CD8-positive, alpha-beta memory T cell (primary cell): ENCODE results near the gene BIN1. TPM values are rescaled to one million over a fixed set of nuclear protein-coding genes. Genes with fewer than 3 reads are reported as not detected.
A peak's percentile ranks its signal among the peaks of the same experiment; 100 is the strongest.

Experiments used
- CTCF ChIA-PET: fragments of 350-600 bp; sonication (Branson Sonifier 250); formaldehyde crosslinking; loops from one replicate; lab custom pipeline; 2021; ENCODE audit warnings: antibody characterized with exemption; lab: Charles Lee
- POLR2A ChIA-PET: fragments of 350-600 bp; sonication (Branson Sonifier 250); formaldehyde crosslinking; loops from one replicate; lab custom pipeline; 2021; ENCODE audit warnings: antibody characterized with exemption; lab: Charles Lee
- DNase-seq, 5 donors: peaks; one replicate each; pipeline versions ENCODE4 v3.0.0 to v3.0.0-alpha.2; 2020 to 2022; ENCODE audit warnings: mixed read lengths in 1 of 5
- H3K27ac ChIP-seq: one replicate; pipeline ENCODE4 v1.7.0; 2013; ENCODE audit warnings: low read depth, mild to moderate bottlenecking, low read length, moderate library complexity
- H3K27me3 ChIP-seq: 2 replicates; pipeline ENCODE4 v1.7.0; 2013; ENCODE audit warnings: low read length, mild to moderate bottlenecking; ENCODE audit not compliant: insufficient read depth, poor library complexity, severe bottlenecking
- H3K36me3 ChIP-seq: 2 replicates; pipeline ENCODE4 v1.7.0; 2013; ENCODE audit warnings: mild to moderate bottlenecking, low read length, moderate library complexity; ENCODE audit not compliant: insufficient read depth
- H3K4me1 ChIP-seq: 2 replicates; pipeline ENCODE4 v1.7.0; 2013; ENCODE audit warnings: mild to moderate bottlenecking, low read length, moderate library complexity; ENCODE audit not compliant: insufficient read depth
- H3K4me3 ChIP-seq: 2 replicates; pipeline ENCODE4 v1.7.0; 2013; ENCODE audit warnings: mild to moderate bottlenecking, low read length
- H3K9me3 ChIP-seq: 2 replicates; pipeline ENCODE4 v1.7.0; 2013; ENCODE audit warnings: mild to moderate bottlenecking, low read length
- H3K27ac Mint-ChIP-seq, 8 donors: one replicate each; pipeline ENCODE4 v1.8.0; 2020 to 2021; ENCODE audit warnings: mixed read lengths in 8 of 8, mild to moderate bottlenecking in 6 of 8, inconsistent platforms in 3 of 8, moderate library complexity in 3 of 8
- H3K27me3 Mint-ChIP-seq, 2 donors: one replicate each; pipeline ENCODE4 v1.8.0; 2020 to 2021; ENCODE audit warnings: mixed read lengths in 2 of 2, mild to moderate bottlenecking in 1 of 2, moderate library complexity in 1 of 2
- H3K36me3 Mint-ChIP-seq, 3 donors: one replicate each; pipeline ENCODE4 v1.8.0; 2020 to 2021; ENCODE audit warnings: mixed read lengths in 3 of 3, inconsistent platforms in 1 of 3, mild to moderate bottlenecking in 1 of 3
- H3K4me1 Mint-ChIP-seq, 3 donors: one replicate each; pipeline ENCODE4 v1.8.0; 2020 to 2021; ENCODE audit warnings: mixed read lengths in 3 of 3, inconsistent platforms in 1 of 3, mild to moderate bottlenecking in 1 of 3
- H3K4me3 Mint-ChIP-seq, 7 donors: one replicate each; pipeline ENCODE4 v1.8.0; 2020 to 2021; ENCODE audit warnings: mixed read lengths in 7 of 7, mild to moderate bottlenecking in 6 of 7, moderate library complexity in 4 of 7, inconsistent platforms in 2 of 7
- H3K9me3 Mint-ChIP-seq, 5 donors: one replicate each; pipeline ENCODE4 v1.8.0; 2020 to 2022; ENCODE audit warnings: mixed read lengths in 5 of 5, mild to moderate bottlenecking in 3 of 5, moderate library complexity in 2 of 5, inconsistent platforms in 1 of 5
- polyA plus RNA-seq: library from polyadenylated mRNA; unstranded; fragments of 300-500 nt; fragmentation: Illumina TruSeq; gene quantifications from one replicate; pipeline ENCODE4 v1.2.3, GENCODE V29; 2021
- total RNA-seq, 2 experiments: library from RNA; stranded (reverse); gene quantifications; one replicate each; pipeline ENCODE4 v1.2.3, GENCODE V29; 2021

BIN1 gene
- total and polyA plus RNA-seq, 3 experiments from 2014 or later: 84.9 to 163 (median 87.3) TPM

- Mint-ChIP-seq H3K27ac (peak overlapping the region in 3 of 8 donors; percentile 34 to 87 (median 38)), H3K9me3 (no peaks in the 10 kb centered on the region), H3K36me3 (peaks cover 0 to 78% (median 5%) of the 10 kb centered on the region in 3 donors), H3K27me3 (no peaks in the 10 kb centered on the region), H3K4me3 (no peak overlapping the region), H3K4me1 (peaks cover 7 to 33% (median 12%) of the 10 kb centered on the region in 3 donors)
- peaks cover 19% of the 10 kb centered on the region for H3K36me3 ChIP-seq
- no peak overlapping the region for H3K4me3 ChIP-seq
- ChIA-PET POLR2A (no interaction called here), CTCF (interaction anchor here (3.0 kb wide), 1 partner anchor 14 kb away, joined by 12 read pairs; no protein-coding TSS in a partner anchor)
- H3K27ac ChIP-seq: peak overlapping the region; percentile 57
- H3K27me3 ChIP-seq: no peaks in the 10 kb centered on the region
- H3K9me3 ChIP-seq: no peaks in the 10 kb centered on the region
- H3K4me1 ChIP-seq: peaks cover 17% of the 10 kb centered on the region
- DNase-seq: no peak
Observed at GRCh38 chr2:127063701-127064590, 43.0 kb downstream of the BIN1 start.

DNA sequence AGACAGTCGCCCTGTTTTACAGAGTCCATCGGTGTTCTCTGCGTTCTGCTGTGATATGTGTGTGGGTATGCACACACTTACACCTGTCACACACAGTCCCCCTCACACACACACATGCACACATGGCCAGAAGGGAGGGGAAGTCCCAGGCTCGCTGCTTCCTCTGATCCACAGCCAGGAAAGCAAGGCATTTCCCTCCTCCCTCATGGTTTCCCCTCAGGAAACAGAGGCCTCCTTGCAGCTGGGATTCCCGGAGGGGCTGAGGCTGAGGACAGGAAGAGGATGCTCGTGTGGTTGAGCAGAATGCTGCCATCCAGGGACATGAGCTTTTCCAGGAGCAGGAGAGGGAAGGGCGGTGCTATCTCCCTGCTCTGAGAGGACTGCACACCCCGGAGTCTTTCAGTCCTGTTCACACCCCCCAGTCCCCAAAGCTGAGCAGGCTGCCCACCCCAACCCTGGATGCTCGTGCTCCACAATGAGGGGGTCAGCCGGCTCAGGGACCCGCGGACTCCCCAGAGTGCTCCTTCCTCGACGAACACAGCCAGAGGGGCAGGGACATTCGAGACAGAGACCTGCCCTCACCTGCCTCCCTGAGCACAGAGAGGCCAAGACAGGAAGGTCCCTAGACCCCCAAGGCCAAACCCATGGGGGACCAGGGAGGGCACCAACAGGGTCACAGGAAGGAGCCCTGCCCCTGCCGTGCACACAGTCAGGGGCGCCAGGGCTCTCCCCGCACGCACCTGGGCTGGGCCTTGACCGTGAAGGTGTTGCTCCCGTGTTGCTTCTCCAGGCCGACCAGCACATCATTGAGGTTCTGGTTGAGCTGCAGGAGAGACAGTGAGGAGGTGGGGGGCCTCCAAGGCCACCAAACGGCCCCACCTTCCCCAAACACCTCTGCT is 45.3 kb downstream of the BIN1 start:
- CTCF ChIA-PET: interaction anchor here (2.1 kb wide), 1 partner anchor 11 kb away, joined by 10 read pairs; no protein-coding TSS in a partner anchor
- Mint-ChIP-seq H3K27ac (peak overlapping the region in 2 of 8 donors; percentile 14 to 88), H3K36me3 (peaks cover 0 to 75% (median 3%) of the 10 kb centered on the region in 3 donors), H3K9me3 (no peaks in the 10 kb centered on the region), H3K4me3 (no peak overlapping the region), H3K4me1 (peaks cover 0 to 21% (median 6%) of the 10 kb centered on the region in 3 donors), H3K27me3 (no peaks in the 10 kb centered on the region)
- no peak for DNase-seq
- no peaks in the 10 kb centered on the region for H3K27me3 ChIP-seq
- POLR2A ChIA-PET: no interaction called here
- H3K27ac ChIP-seq: no peak overlapping the region
- H3K9me3 ChIP-seq: no peaks in the 10 kb centered on the region
- peaks cover 14% of the 10 kb centered on the region for H3K36me3 ChIP-seq
- H3K4me3 ChIP-seq: no peak overlapping the region
- H3K4me1 ChIP-seq: peaks cover 9% of the 10 kb centered on the region

GRCh38 chr2:127060264-127060945 is 46.5 kb downstream of the BIN1 start:
- Mint-ChIP-seq H3K9me3 (no peaks in the 10 kb centered on the region), H3K36me3 (peaks cover 0 to 75% (median 3%) of the 10 kb centered on the region in 3 donors), H3K27ac (peak overlapping the region in 2 of 8 donors; percentile 31 to 65), H3K4me3 (no peak overlapping the region), H3K27me3 (no peaks in the 10 kb centered on the region), H3K4me1 (peaks cover 0 to 14% (median 3%) of the 10 kb centered on the region in 3 donors)
- no peak for DNase-seq
- Histone ChIP-seq H3K9me3 (no peaks in the 10 kb centered on the region), H3K4me3 (no peak overlapping the region), H3K36me3 (peaks cover 14% of the 10 kb centered on the region), H3K27ac (no peak overlapping the region), H3K27me3 (no peaks in the 10 kb centered on the region), H3K4me1 (peaks cover 9% of the 10 kb centered on the region)
- POLR2A ChIA-PET: no interaction called here
- CTCF ChIA-PET: no interaction called here

DNA sequence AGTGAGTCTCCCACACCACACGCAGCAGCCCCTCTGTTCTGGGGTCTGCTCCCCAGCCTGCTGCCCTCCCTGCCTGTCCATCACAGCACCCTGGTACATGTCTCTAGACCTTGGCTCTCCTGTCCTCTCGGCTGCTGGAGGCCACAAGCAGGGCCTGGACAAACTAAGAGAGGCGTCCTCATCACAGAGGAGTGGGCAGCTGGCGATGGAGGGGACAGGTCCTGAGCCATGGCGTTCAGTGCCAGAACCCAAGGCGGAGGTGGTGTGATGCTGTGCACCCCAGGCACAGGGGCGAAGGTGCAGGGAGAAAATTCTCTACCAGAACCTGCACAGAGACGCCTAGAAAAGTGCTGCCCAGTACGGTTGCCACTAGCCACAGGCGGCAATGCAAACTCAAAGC is 47.4 kb downstream of the BIN1 start:
- no peak for DNase-seq
- Mint-ChIP-seq H3K36me3 (peaks cover 0 to 74% (median 3%) of the 10 kb centered on the region in 3 donors), H3K27me3 (no peaks in the 10 kb centered on the region), H3K27ac (peak overlapping the region in 4 of 8 donors; percentile 2 to 59 (median 18)), H3K4me1 (peaks cover 0 to 6% (median 1%) of the 10 kb centered on the region in 3 donors), H3K4me3 (no peak overlapping the region), H3K9me3 (no peaks in the 10 kb centered on the region)
- no peaks in the 10 kb centered on the region for H3K27me3 ChIP-seq
- H3K4me1 ChIP-seq: peaks cover under 1% of the 10 kb centered on the region
- ChIA-PET POLR2A (no interaction called here), CTCF (no interaction called here)
- no peaks in the 10 kb centered on the region for H3K9me3 ChIP-seq
- H3K27ac ChIP-seq: no peak overlapping the region
- peaks cover 14% of the 10 kb centered on the region for H3K36me3 ChIP-seq
- no peak overlapping the region for H3K4me3 ChIP-seq

DNA sequence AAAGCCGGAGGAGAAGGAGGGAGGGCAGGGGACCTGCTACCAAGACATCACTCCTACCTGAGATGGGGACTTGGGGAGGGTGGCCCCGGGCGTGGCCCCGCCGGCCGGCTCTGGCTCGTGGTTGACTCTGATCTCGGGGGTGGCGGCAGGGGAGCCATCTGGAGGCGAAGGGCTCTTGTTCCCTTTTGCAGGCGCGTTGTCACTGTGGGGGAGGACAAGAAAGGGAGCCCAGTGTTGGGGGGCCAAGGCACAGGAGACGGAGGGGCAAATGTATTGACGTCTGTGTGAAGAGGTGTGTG is 48.1 kb downstream of the BIN1 start:
- Histone ChIP-seq H3K4me3 (no peak overlapping the region), H3K36me3 (peaks cover 14% of the 10 kb centered on the region), H3K9me3 (no peaks in the 10 kb centered on the region), H3K4me1 (no peaks in the 10 kb centered on the region), H3K27me3 (no peaks in the 10 kb centered on the region), H3K27ac (no peak overlapping the region)
- Mint-ChIP-seq H3K36me3 (peaks cover 0 to 75% (median 3%) of the 10 kb centered on the region in 3 donors), H3K27ac (peak overlapping the region in 3 of 8 donors; percentile 26 to 63 (median 57)), H3K4me3 (no peak overlapping the region), H3K9me3 (no peaks in the 10 kb centered on the region), H3K27me3 (no peaks in the 10 kb centered on the region), H3K4me1 (peaks cover 0 to 7% (median 1%) of the 10 kb centered on the region in 3 donors)
- DNase-seq: no peak
- CTCF ChIA-PET: no interaction called here
- POLR2A ChIA-PET: no interaction called here

GRCh38 chr2:127058246-127058953 is 48.6 kb downstream of the BIN1 start:
- ChIA-PET POLR2A (no interaction called here), CTCF (no interaction called here)
- no peaks in the 10 kb centered on the region for H3K4me1 ChIP-seq
- H3K36me3 ChIP-seq: peaks cover 13% of the 10 kb centered on the region
- Mint-ChIP-seq H3K4me1 (peaks cover under 1 to 7% (median 1%) of the 10 kb centered on the region in 3 donors), H3K36me3 (peaks cover 0 to 78% (median 3%) of the 10 kb centered on the region in 3 donors), H3K27me3 (no peaks in the 10 kb centered on the region), H3K4me3 (no peak overlapping the region), H3K27ac (peak overlapping the region in 2 of 8 donors; percentile 65 to 78), H3K9me3 (no peaks in the 10 kb centered on the region)
- no peaks in the 10 kb centered on the region for H3K27me3 ChIP-seq
- H3K9me3 ChIP-seq: no peaks in the 10 kb centered on the region
- H3K4me3 ChIP-seq: no peak overlapping the region
- no peak overlapping the region for H3K27ac ChIP-seq
- DNase-seq: no peak
